HCT116 (cell line): ENCODE measurements around the gene TTLL10. TPM values are rescaled to one million over a fixed set of nuclear protein-coding genes. Genes with fewer than 3 reads are reported as not detected.

Source experiments
- ATAC-seq: fragments of 200-7000 bp; cut with Tn5 transposase; 2 replicates; pipeline ENCODE4 v1.9.1; 2020; ENCODE audit warnings: mild to moderate bottlenecking, moderate library complexity
- BruUV-seq: library from RNA; stranded (reverse); fragments of 400-500 nt; replicated peaks from 2 replicates; lab custom pipeline; 2021; lab: Mats Ljungman, UMichigan
- CTCF ChIA-PET: fragments of 300-600 bp; sonication (Branson Sonifier 250); formaldehyde crosslinking; loops from one replicate; lab custom pipeline; 2021; ENCODE audit warnings: antibody characterized with exemption; lab: Charles Lee
- POLR2A ChIA-PET: fragments of 300-600, 350-600 bp; sonication (Branson Sonifier 250); formaldehyde crosslinking; loops from one replicate; lab custom pipeline; 2021; ENCODE audit warnings: antibody characterized with exemption; lab: Charles Lee
- RAD21 ChIA-PET, 2 experiments: fragments of 300-600 bp; sonication (Branson Sonifier 250); formaldehyde crosslinking; loops; one replicate each; lab custom pipeline; 2023; ENCODE audit warnings: low total read pairs in 2 of 2; ENCODE audit not compliant: uncharacterized antibody in 2 of 2, unreplicated experiment in 2 of 2, low non-redundant PET in 1 of 2; lab: Charles Lee
- DNase-seq: peaks from one replicate; pipeline ENCODE4 v3.0.0-alpha.2; 2010; ENCODE audit warnings: low read depth, low spot score
- H2AFZ ChIP-seq: fragments of 200-600 bp; shearing (Covaris generic), sonication (generic); 2 replicates; pipeline ENCODE4 v1.6.1; 2017; ENCODE audit warnings: low read depth, mixed run types, mixed read lengths, antibody characterized with exemption, low read length; ENCODE audit not compliant: poor library complexity, severe bottlenecking
- H3K27ac ChIP-seq: 2 replicates; pipeline ENCODE4 v1.5.1; 2012; ENCODE audit warnings: low read depth, low read length
- H3K27me3 ChIP-seq: fragments of 200-600 bp; sonication (generic); 2 replicates; pipeline ENCODE4 v1.6.1; 2016; ENCODE audit warnings: mixed run types, low read length, mixed read lengths; ENCODE audit not compliant: insufficient read depth
- H3K36me3 ChIP-seq, 2 experiments: fragments of 200-500 bp in 1 of 2; fragments of 200-600 bp in 1 of 2; sonication (Bioruptor generic) in 1 of 2; sonication (generic) in 1 of 2; 2 replicates each; pipeline versions ENCODE4 v1.5.1 to v1.6.1; 2014 to 2016; ENCODE audit warnings: low read length in 2 of 2, inconsistent platforms in 1 of 2, mixed read lengths in 1 of 2, mixed run types in 1 of 2; ENCODE audit not compliant: insufficient read depth in 2 of 2, control insufficient read depth in 1 of 2
- H3K4me1 ChIP-seq, 2 experiments: fragments of 200-600 bp in 1 of 2; sonication (generic) in 1 of 2; 2 replicates each; pipeline versions ENCODE4 v1.5.1 to v1.6.1; 2012 to 2017; ENCODE audit warnings: low read length in 2 of 2, inconsistent platforms in 1 of 2, mild to moderate bottlenecking in 1 of 2, mixed read lengths in 1 of 2, mixed run types in 1 of 2, moderate library complexity in 1 of 2; ENCODE audit not compliant: insufficient read depth in 2 of 2, control insufficient read depth in 1 of 2
- H3K4me2 ChIP-seq: fragments of 200-600 bp; sonication (generic); 2 replicates; pipeline ENCODE4 v1.6.1; 2017; ENCODE audit warnings: mixed run types, low read length, mixed read lengths
- H3K4me3 ChIP-seq, 2 experiments: fragments of 200-600 bp in 1 of 2; sonication (generic) in 1 of 2; replicated peaks in 1 of 2; 2 replicates each; pipeline ENCODE4 v1.5.1; 2011 to 2016; ENCODE audit warnings: low read length in 2 of 2, control low read depth in 1 of 2, low read depth in 1 of 2, mild to moderate bottlenecking in 1 of 2, mixed read lengths in 1 of 2, mixed run types in 1 of 2
- H3K79me2 ChIP-seq: fragments of 200-600 bp; sonication (generic); 2 replicates; pipeline ENCODE4 v1.6.1; 2017; ENCODE audit warnings: mild to moderate bottlenecking, mixed run types, low read length, moderate library complexity, mixed read lengths; ENCODE audit not compliant: insufficient read depth
- H3K9ac ChIP-seq: fragments of 200-600 bp; sonication (generic); 2 replicates; pipeline ENCODE4 v1.6.1; 2016; ENCODE audit warnings: low read length, mixed read lengths
- H3K9me2 ChIP-seq: fragments of 200-600 bp; sonication (generic), shearing (Covaris generic); 2 replicates; pipeline ENCODE4 v1.6.1; 2017; ENCODE audit warnings: mixed run types, mild to moderate bottlenecking, moderate library complexity; ENCODE audit not compliant: insufficient read depth
- H3K9me3 ChIP-seq, 2 experiments: fragments of 200-500 bp in 1 of 2; fragments of 200-600 bp in 1 of 2; sonication (Bioruptor generic) in 1 of 2; sonication (generic) in 1 of 2; 2 replicates each; pipeline ENCODE4 v1.6.1; 2014 to 2017; ENCODE audit warnings: low read length in 2 of 2, mixed read lengths in 2 of 2, inconsistent platforms in 1 of 2, low read depth in 1 of 2, mild to moderate bottlenecking in 1 of 2, mixed run types in 1 of 2, moderate library complexity in 1 of 2; ENCODE audit not compliant: control insufficient read depth in 1 of 2, insufficient read depth in 1 of 2
- H4K20me1 ChIP-seq: fragments of 200-600 bp; sonication (generic), shearing (Covaris generic); 2 replicates; pipeline ENCODE4 v1.6.1; 2017; ENCODE audit warnings: mixed run types, mild to moderate bottlenecking, moderate library complexity; ENCODE audit not compliant: insufficient read depth
- CBX3 ChIP-seq: IDR thresholded peaks from 2 replicates; pipeline ENCODE4 v1.6.1; 2012; ENCODE audit warnings: low read depth
- CTCF ChIP-seq, 3 experiments: fragments of 200-600 bp in 1 of 3; sonication (generic) in 1 of 3; IDR thresholded peaks in 2 of 3; conservative IDR thresholded peaks in 1 of 3; 2 replicates each; pipeline ENCODE4 v1.5.1; 2012 to 2017; ENCODE audit warnings: low read depth in 2 of 3, low read length in 2 of 3, antibody characterized with exemption in 1 of 3, borderline replicate concordance in 1 of 3, control low read depth in 1 of 3, mild to moderate bottlenecking in 1 of 3, mixed read lengths in 1 of 3, mixed run types in 1 of 3, moderate library complexity in 1 of 3; ENCODE audit not compliant: insufficient read depth in 1 of 3
- EGR1 ChIP-seq: IDR thresholded peaks from 2 replicates; pipeline ENCODE4 v1.6.1; 2012; ENCODE audit warnings: low read depth
- EZH2 ChIP-seq: fragments of 200-600 bp; sonication (generic); IDR thresholded peaks from 2 replicates; pipeline ENCODE4 v1.6.1; 2017; ENCODE audit warnings: antibody characterized with exemption, mixed run types
- FOSL1 ChIP-seq: IDR thresholded peaks from 2 replicates; pipeline ENCODE4 v1.6.1; 2012; ENCODE audit warnings: low read depth
- JUND ChIP-seq: IDR thresholded peaks from 2 replicates; pipeline ENCODE4 v1.6.1; 2012
- POLR2A ChIP-seq: IDR thresholded peaks from 2 replicates; pipeline ENCODE4 v1.7.0; 2011; ENCODE audit warnings: borderline replicate concordance; ENCODE audit not compliant: insufficient read depth, insufficient read length; ENCODE audit errors: extremely low read depth
- POLR2AphosphoS5 ChIP-seq: IDR thresholded peaks from 2 replicates; pipeline ENCODE4 v1.6.1; 2011; ENCODE audit warnings: mild to moderate bottlenecking, low read depth, low read length, moderate library complexity
- SIN3A ChIP-seq: IDR thresholded peaks from 2 replicates; pipeline ENCODE4 v1.6.1; 2012; ENCODE audit warnings: low read depth
- TCF7L2 ChIP-seq: IDR thresholded peaks from 2 replicates; pipeline ENCODE4 v1.7.0; 2011; ENCODE audit warnings: borderline replicate concordance, inconsistent platforms; ENCODE audit not compliant: insufficient read depth, insufficient read length; ENCODE audit errors: extremely low read depth
- intact Hi-C: fragments of 100-400 bp; cut with micrococcal nuclease; formaldehyde crosslinking; loops from 2 replicates; pipeline ENCODE4 v1.10.0; 2022
- total RNA-seq: library from RNA; stranded (reverse); gene quantifications from one replicate; pipeline ENCODE4 v1.2.1, GENCODE V29; 2021; ENCODE audit not compliant: unreplicated experiment
- TF ChIP-seq, protein P1 (sequence below): IDR thresholded peaks from 2 replicates; pipeline ENCODE4 v1.6.1; 2012; ENCODE audit warnings: low read depth
- TF ChIP-seq, protein P2 (sequence below): IDR thresholded peaks from 2 replicates; pipeline ENCODE4 v1.6.1; 2012
- TF ChIP-seq, protein P3 (sequence below): IDR thresholded peaks from 2 replicates; pipeline ENCODE4 v1.6.1; 2011; ENCODE audit warnings: mild to moderate bottlenecking, low read length, moderate library complexity; ENCODE audit not compliant: insufficient replicate concordance; ENCODE audit errors: extremely low read depth

Gene TTLL10
- total RNA-seq, 1 experiment from 2014 or later: 0.10 TPM

GRCh38 chr1:1210726-1211540, 37.3 kb downstream of the TTLL10 start:
- Histone ChIP-seq H3K9me2 (no peaks in the 10 kb centered on the region), H3K4me3 (no peak overlapping the region), H3K9ac (no peak overlapping the region), H3K27me3 (no peaks in the 10 kb centered on the region), H3K36me3 (0 out of 4 replicates have a peak, but pooled peaks cover 0 to under 1% of the 10 kb centered on the region in 2 experiments), H3K27ac (no peak overlapping the region), H4K20me1 (no peaks in the 10 kb centered on the region), H3K4me2 (no peak overlapping the region), H2AFZ (no peak overlapping the region), H3K4me1 (peaks cover 25 to 29% of the 10 kb centered on the region in 2 experiments)
- BruUV-seq: no TSS peak
- no peak for ATAC-seq
- RAD21 ChIA-PET: no interaction called here
- TF ChIP-seq, protein P1, sequence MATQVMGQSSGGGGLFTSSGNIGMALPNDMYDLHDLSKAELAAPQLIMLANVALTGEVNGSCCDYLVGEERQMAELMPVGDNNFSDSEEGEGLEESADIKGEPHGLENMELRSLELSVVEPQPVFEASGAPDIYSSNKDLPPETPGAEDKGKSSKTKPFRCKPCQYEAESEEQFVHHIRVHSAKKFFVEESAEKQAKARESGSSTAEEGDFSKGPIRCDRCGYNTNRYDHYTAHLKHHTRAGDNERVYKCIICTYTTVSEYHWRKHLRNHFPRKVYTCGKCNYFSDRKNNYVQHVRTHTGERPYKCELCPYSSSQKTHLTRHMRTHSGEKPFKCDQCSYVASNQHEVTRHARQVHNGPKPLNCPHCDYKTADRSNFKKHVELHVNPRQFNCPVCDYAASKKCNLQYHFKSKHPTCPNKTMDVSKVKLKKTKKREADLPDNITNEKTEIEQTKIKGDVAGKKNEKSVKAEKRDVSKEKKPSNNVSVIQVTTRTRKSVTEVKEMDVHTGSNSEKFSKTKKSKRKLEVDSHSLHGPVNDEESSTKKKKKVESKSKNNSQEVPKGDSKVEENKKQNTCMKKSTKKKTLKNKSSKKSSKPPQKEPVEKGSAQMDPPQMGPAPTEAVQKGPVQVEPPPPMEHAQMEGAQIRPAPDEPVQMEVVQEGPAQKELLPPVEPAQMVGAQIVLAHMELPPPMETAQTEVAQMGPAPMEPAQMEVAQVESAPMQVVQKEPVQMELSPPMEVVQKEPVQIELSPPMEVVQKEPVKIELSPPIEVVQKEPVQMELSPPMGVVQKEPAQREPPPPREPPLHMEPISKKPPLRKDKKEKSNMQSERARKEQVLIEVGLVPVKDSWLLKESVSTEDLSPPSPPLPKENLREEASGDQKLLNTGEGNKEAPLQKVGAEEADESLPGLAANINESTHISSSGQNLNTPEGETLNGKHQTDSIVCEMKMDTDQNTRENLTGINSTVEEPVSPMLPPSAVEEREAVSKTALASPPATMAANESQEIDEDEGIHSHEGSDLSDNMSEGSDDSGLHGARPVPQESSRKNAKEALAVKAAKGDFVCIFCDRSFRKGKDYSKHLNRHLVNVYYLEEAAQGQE: no peak
- TF ChIP-seq POLR2A: no peak
- no peak for TF ChIP-seq JUND
- no peak for TF ChIP-seq EGR1
- no peak for TF ChIP-seq CTCF (IDR thresholded peaks at IDR 0.05 in 2 of 3, conservative IDR thresholded peaks at IDR 0.05 in 1 of 3; ENCODE audit: borderline replicate concordance in 1 of 3, insufficient read depth in 1 of 3, low read depth in 2 of 3, low read length in 2 of 3)
- TF ChIP-seq, protein P2, sequence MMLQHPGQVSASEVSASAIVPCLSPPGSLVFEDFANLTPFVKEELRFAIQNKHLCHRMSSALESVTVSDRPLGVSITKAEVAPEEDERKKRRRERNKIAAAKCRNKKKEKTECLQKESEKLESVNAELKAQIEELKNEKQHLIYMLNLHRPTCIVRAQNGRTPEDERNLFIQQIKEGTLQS: no peak
- TF ChIP-seq, protein P3, sequence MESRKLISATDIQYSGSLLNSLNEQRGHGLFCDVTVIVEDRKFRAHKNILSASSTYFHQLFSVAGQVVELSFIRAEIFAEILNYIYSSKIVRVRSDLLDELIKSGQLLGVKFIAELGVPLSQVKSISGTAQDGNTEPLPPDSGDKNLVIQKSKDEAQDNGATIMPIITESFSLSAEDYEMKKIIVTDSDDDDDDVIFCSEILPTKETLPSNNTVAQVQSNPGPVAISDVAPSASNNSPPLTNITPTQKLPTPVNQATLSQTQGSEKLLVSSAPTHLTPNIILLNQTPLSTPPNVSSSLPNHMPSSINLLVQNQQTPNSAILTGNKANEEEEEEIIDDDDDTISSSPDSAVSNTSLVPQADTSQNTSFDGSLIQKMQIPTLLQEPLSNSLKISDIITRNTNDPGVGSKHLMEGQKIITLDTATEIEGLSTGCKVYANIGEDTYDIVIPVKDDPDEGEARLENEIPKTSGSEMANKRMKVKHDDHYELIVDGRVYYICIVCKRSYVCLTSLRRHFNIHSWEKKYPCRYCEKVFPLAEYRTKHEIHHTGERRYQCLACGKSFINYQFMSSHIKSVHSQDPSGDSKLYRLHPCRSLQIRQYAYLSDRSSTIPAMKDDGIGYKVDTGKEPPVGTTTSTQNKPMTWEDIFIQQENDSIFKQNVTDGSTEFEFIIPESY: no peak
- TF ChIP-seq SIN3A: no peak
- TF ChIP-seq POLR2AphosphoS5: no peak
- no peak for TF ChIP-seq TCF7L2
- no peak for TF ChIP-seq CBX3
- TF ChIP-seq FOSL1: no peak
- TF ChIP-seq EZH2: no peak
- TF ChIP-seq, all 23 proteins: peak for 0
- intact Hi-C loops: no loop called here
- no peaks in the 10 kb centered on the region for H3K9me3 ChIP-seq
- ChIA-PET CTCF (no interaction called here), POLR2A (interaction anchor here (0.6 kb wide), 1 partner anchor 30 kb away, joined by 4 read pairs; no protein-coding TSS in a partner anchor)
- H3K79me2 ChIP-seq: peaks cover 1% of the 10 kb centered on the region; the same call in 1 of the 2 replicates
- no peak for DNase-seq
